HL-60 (cell line): Measurements from ENCODE around the gene ZNF726.

ENCODE experiments used
- CTCF ChIP-seq: IDR thresholded peaks from one replicate; pipeline ENCODE4 v1.5.1; 2011; ENCODE audit warnings: low read length, control low read depth, inconsistent platforms; ENCODE audit not compliant: insufficient read depth
- GABPA ChIP-seq: IDR thresholded peaks from 2 replicates; pipeline ENCODE4 v1.6.1; 2012; ENCODE audit warnings: low read depth
- REST ChIP-seq: IDR thresholded peaks from 2 replicates; pipeline ENCODE4 v1.6.1; 2012; ENCODE audit warnings: low read depth; ENCODE audit not compliant: insufficient replicate concordance

GRCh38 chr19:23972161-23972560 is 57.5 kb downstream of the ZNF726 start:
- TF ChIP-seq CTCF (no peak), REST (no peak), GABPA (no peak)
